ENCODE measurements around the gene UBN1. TPM values are rescaled to one million over a fixed set of nuclear protein-coding genes. Genes with fewer than 3 reads are reported as not detected.

Gene UBN1
- total RNA-seq, 2 donors from 2014 or later, result 47.5 to 69.8 TPM

Other genes with a start within 250 kb of the UBN1 start
- gene UBALD1, start 232.6 kb upstream of the UBN1 start, total RNA-seq, result 10 to 100 TPM; 25.8 to 26.6 TPM
- gene MGRN1, start 222.7 kb upstream of the UBN1 start, total RNA-seq, result 10 to 100 TPM; 69.3 to 74.7 TPM
- 10 to 100 TPM; 44.7 to 49.6 TPM for gene NUDT16L1, start 153.9 kb upstream of the UBN1 start, total RNA-seq
- gene ANKS3, start 113.2 kb upstream of the UBN1 start, total RNA-seq, result 10 to 100 TPM; 15.6 to 20.0 TPM
- gene DNAAF8, start 112.9 kb upstream of the UBN1 start, total RNA-seq, result not detected
- 10 to 100 TPM; 10.1 to 15.8 TPM for gene ZNF500, start 80.3 kb upstream of the UBN1 start, total RNA-seq
- not detected for gene SEPTIN12, start 59.1 kb upstream of the UBN1 start, total RNA-seq
- gene SMIM22, start 52.1 kb upstream of the UBN1 start, total RNA-seq, result not detected
- 10 to 100 TPM; 15.0 to 21.2 TPM for gene ROGDI, start 44.8 kb upstream of the UBN1 start, total RNA-seq
- 100 to 1,000 TPM in 1 of 2 donors, 10 to 100 TPM in 1; 91.9 to 108 TPM for gene GLYR1, start 193 bp upstream of the UBN1 start, total RNA-seq
- gene PPL, start 89.7 kb downstream of the UBN1 start, total RNA-seq, result not detected
- 10 to 100 TPM in 1 of 2 donors, under 1 TPM in 1; 0.45 to 13.9 TPM for gene SEC14L5, start 110.8 kb downstream of the UBN1 start, total RNA-seq
- gene NAGPA, start 186.5 kb downstream of the UBN1 start, total RNA-seq, result 10 to 100 TPM; 25.8 to 36.1 TPM
- not detected for gene C16orf89, start 218.5 kb downstream of the UBN1 start, total RNA-seq
- 10 to 100 TPM; 10.0 to 10.3 TPM for gene ALG1, start 224.4 kb downstream of the UBN1 start, total RNA-seq

Measured in T-helper 17 cell (primary cell).